Gastrocnemius medialis (tissue), 4 donors: ENCODE results near the gene IL17C. TPM values are rescaled to one million over a fixed set of nuclear protein-coding genes. Genes with fewer than 3 reads are reported as not detected.

Experiments
- ATAC-seq, 2 donors: fragments of 150-250 bp; one replicate each; pipeline ENCODE4 v1.9.1; 2016
- DNase-seq, 2 donors: peaks; one replicate each; pipeline ENCODE4 v3.0.0-alpha.2; 2019
- H3K27ac ChIP-seq, 4 donors: fragments of 200-600 bp; sonication (generic); 1 replicate in 1 of 4; 2 replicates in 3 of 4; pipeline ENCODE4 v1.5.1; 2016 to 2018; ENCODE audit warnings: mild to moderate bottlenecking in 2 of 4, moderate library complexity in 1 of 4
- H3K27me3 ChIP-seq, 3 donors: fragments of 200-600 bp; sonication (generic) in 2 of 3; 1 replicate in 1 of 3; 2 replicates in 2 of 3; pipeline versions ENCODE4 v1.5.1 to v1.6.0; 2016 to 2019; ENCODE audit warnings: mild to moderate bottlenecking in 1 of 3, moderate library complexity in 1 of 3
- H3K36me3 ChIP-seq, 2 donors: fragments of 200-600 bp; sonication (generic) in 1 of 2; one replicate each; pipeline ENCODE4 v1.5.1; 2017 to 2018
- H3K4me1 ChIP-seq, 2 donors: fragments of 200-600 bp; sonication (generic) in 1 of 2; one replicate each; pipeline ENCODE4 v1.5.1; 2016 to 2017; ENCODE audit warnings: mild to moderate bottlenecking in 2 of 2
- H3K4me3 ChIP-seq, 4 donors: fragments of 200-600 bp; sonication (generic) in 3 of 4; 1 replicate in 1 of 4; 2 replicates in 3 of 4; pipeline ENCODE4 v1.5.1; 2016 to 2019; ENCODE audit warnings: mild to moderate bottlenecking in 2 of 4
- H3K9me3 ChIP-seq, 3 donors: fragments of 200-600 bp; sonication (generic) in 2 of 3; 1 replicate in 1 of 3; 2 replicates in 2 of 3; pipeline ENCODE4 v1.5.1; 2016 to 2019
- POLR2A ChIP-seq, 2 donors: fragments of 450-650 bp; IDR thresholded peaks; one replicate each; pipeline ENCODE4 v1.6.1; 2017; ENCODE audit warnings: antibody characterized with exemption in 2 of 2, mild to moderate bottlenecking in 2 of 2, moderate library complexity in 2 of 2
- in situ Hi-C, 4 donors: fragments of 200-750 bp; cut with MboI; loops; one replicate each; pipeline versions ENCODE4 v1.15.0 to v1.8.0; 2017; ENCODE audit warnings: low sequenced_read_pairs in 4 of 4
- intact Hi-C: fragments of 100-400 bp; cut with DNase I; formaldehyde crosslinking; loops from one replicate; pipeline ENCODE4 v1.15.1; 2023; ENCODE audit warnings: low total_unique reads
- total RNA-seq, 4 donors: library from RNA; depleted of rRNA; stranded (reverse); fragments of >200 nt; gene quantifications; one replicate each; pipeline versions ENCODE4 v1.1.0 to v1.2.3, GENCODE V29; 2016
- TF ChIP-seq, protein P1 (sequence below), 5 experiments: fragments of 450-650 bp in 3 of 5; fragments of 200-600 bp in 2 of 5; sonication (generic) in 2 of 5; IDR thresholded peaks in 4 of 5; conservative IDR thresholded peaks in 1 of 5; 1 replicate in 4 of 5; 2 replicates in 1 of 5; pipeline ENCODE4 v1.5.1; 2016 to 2019; ENCODE audit warnings: antibody characterized with exemption in 5 of 5, mild to moderate bottlenecking in 3 of 5, moderate library complexity in 3 of 5

IL17C gene
- total RNA-seq, 4 donors from 2014 or later: not detected

DNA sequence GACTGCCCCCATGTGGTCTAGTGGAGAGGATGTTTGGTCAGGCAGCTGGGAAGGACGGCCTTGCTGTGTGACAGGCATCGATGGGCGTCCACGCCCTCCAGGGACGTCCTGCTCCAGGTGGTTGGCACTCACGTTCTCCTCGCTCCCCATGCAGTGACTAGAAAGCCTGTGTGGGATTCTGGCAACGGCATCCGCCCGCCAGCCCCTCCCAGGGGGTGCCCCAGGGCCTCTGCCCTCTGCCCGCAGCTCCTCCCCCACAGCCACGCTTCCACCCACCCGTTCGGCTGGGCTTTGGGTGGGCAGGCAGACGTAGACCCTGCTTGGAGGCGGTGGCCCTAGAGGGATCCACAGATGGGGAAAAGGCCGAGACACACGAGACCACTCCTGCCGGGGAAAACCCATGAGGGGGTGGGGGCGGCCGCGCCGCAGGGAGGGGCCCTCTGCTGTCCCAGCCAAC lies 4.7 kb upstream of the IL17C start:
- in situ Hi-C loops: no loop called here
- Histone ChIP-seq H3K4me1 (no peaks in the 10 kb centered on the region), H3K27me3 (peaks cover 11 to 14% (median 14%) of the 10 kb centered on the region in 3 donors), H3K36me3 (peaks cover 0 to 36% of the 10 kb centered on the region in 2 donors), H3K27ac (no peak overlapping the region), H3K9me3 (no peaks in the 10 kb centered on the region), H3K4me3 (peak overlapping the region in 1 of 4 donors; percentile 34)
- intact Hi-C loops: no loop called here
- no peak for ATAC-seq
- TF ChIP-seq POLR2A (IDR thresholded peaks at IDR 0.05): no peak
- TF ChIP-seq, protein P1, sequence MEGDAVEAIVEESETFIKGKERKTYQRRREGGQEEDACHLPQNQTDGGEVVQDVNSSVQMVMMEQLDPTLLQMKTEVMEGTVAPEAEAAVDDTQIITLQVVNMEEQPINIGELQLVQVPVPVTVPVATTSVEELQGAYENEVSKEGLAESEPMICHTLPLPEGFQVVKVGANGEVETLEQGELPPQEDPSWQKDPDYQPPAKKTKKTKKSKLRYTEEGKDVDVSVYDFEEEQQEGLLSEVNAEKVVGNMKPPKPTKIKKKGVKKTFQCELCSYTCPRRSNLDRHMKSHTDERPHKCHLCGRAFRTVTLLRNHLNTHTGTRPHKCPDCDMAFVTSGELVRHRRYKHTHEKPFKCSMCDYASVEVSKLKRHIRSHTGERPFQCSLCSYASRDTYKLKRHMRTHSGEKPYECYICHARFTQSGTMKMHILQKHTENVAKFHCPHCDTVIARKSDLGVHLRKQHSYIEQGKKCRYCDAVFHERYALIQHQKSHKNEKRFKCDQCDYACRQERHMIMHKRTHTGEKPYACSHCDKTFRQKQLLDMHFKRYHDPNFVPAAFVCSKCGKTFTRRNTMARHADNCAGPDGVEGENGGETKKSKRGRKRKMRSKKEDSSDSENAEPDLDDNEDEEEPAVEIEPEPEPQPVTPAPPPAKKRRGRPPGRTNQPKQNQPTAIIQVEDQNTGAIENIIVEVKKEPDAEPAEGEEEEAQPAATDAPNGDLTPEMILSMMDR (IDR thresholded peaks at IDR 0.05 in 4 of 5, conservative IDR thresholded peaks at IDR 0.05 in 1 of 5): no peak
- no peak for DNase-seq

DNA sequence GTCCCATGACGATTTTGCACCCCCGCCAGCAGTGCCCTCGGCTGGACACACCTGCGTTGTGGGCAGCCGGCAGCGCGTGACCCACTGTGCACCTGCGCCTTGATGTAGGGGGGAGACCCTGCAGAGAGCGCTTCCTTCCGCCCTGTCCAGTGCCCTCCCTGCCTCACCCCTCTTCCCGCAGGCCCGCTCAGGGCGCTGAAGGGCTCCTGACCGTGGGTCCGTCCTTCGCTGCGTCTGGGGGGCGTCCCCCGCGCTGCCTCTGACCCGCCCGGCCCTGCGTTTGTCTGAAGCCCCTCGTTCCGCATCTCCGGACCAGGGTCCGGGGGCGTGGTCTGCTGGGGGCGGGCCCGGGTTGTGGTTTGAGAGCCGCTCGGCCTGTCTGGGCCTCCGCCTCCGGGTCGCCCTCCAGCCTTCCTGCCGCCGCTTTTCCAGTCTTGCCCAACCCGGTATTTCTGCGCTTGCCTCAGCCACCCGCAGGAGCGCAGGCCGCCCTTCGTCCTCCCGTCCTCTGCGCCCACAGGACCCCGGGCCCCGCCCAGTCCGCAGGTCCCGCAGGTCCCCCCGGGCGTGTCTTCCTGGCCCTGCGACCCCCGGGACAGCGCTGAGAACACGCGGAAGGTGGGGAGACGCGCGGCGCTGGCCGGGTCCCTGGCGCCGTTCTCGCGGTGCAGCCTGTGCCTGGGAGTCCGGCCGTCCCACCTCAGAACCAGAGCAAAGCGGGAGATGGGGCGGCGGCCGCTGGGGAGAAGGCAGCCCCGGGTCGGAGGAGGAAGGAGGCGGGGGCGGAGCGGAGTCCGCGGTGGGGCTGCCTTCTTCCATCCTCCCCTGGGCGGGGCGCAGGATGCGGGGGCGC lies 4.0 kb upstream of the IL17C start:
- no peaks in the 10 kb centered on the region for H3K4me1 ChIP-seq
- TF ChIP-seq POLR2A (IDR thresholded peaks at IDR 0.05): no peak
- TF ChIP-seq, protein P1 (IDR thresholded peaks at IDR 0.05 in 4 of 5, conservative IDR thresholded peaks at IDR 0.05 in 1 of 5): no peak
- intact Hi-C loops (no loop called here), in situ Hi-C loops (no loop called here)
- peaks cover 0 to 32% of the 10 kb centered on the region in 2 donors for H3K36me3 ChIP-seq
- peaks cover 18 to 21% (median 20%) of the 10 kb centered on the region in 3 donors for H3K27me3 ChIP-seq
- H3K4me3 ChIP-seq: peak overlapping the region; percentile 28 to 45 (median 38)
- no peak overlapping the region for H3K27ac ChIP-seq
- H3K9me3 ChIP-seq: no peaks in the 10 kb centered on the region
- no peak for ATAC-seq
- no peak for DNase-seq

DNA sequence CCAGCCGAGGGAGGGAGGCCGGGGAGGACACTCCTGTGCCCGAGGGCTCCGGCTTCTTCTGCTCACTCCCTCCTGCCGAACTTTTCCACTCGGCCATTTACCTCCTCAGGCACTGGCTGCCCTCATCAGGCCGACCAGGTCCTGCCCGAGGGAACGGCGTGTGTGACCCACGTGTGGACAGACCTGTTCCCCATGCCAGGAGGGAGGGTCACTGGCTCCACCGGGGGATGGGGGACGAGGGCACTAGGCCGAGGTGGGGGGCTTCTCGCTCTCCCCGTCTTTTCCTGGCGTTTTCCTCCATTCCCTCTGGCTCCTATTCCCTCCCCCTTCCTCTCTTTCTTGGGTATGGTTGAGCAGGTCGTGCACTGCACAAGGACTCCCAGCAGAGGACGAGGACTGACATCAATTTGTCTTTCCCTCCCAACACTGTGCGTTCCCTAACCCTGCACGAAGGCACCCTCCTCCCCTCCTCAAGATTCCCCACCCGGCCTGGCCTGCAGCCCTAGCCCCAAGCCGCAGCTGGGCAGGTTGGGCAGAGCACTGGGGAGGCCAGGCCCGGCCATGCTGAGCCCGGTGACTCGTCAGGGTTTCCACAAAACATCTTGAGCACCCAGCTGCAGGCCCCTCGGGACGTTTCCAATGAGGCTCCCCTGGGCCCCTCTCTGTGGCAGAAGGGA lies 3.2 kb upstream of the IL17C start:
- in situ Hi-C loops (no loop called here), intact Hi-C loops (no loop called here)
- TF ChIP-seq POLR2A (IDR thresholded peaks at IDR 0.05): no peak
- TF ChIP-seq, protein P1 (IDR thresholded peaks at IDR 0.05 in 4 of 5, conservative IDR thresholded peaks at IDR 0.05 in 1 of 5): no peak
- Histone ChIP-seq H3K27ac (no peak overlapping the region), H3K4me1 (no peaks in the 10 kb centered on the region), H3K9me3 (no peaks in the 10 kb centered on the region), H3K4me3 (peak overlapping the region; percentile 28 to 45 (median 38)), H3K27me3 (peaks cover 24 to 29% (median 28%) of the 10 kb centered on the region in 3 donors), H3K36me3 (peaks cover 0 to 24% of the 10 kb centered on the region in 2 donors)
- DNase-seq (no peak), ATAC-seq (no peak)

DNA sequence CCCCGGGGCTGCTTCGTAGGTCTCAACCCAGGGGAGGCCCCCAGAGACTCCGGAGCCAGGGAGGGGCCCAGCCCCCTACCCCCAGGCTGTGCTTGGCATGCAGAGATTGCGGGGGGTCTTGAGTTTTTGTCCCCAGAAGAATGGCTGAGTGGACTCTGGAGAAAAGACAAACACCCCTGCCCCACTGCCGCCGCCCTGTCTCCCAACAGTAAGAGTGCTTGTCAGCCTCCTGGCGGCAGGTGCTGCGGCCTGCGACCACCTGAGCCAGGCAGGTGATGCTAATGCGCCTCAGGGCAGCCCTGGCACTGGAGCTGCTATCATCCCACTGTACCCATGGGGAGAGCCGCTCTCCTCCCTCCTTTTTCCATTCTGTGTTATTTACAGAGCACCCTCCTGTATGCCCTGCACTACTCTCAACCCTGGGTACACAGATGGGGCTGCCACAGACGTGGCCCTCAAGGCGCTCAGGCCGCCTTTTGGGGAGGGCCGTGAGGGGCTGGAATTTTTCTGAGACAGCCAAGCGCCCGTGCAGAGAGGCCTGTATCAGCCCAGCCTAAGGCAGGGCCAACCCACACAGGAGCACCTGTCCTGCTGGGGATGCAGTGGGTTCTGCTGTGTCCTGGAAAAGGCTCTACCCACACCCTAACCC lies 2.6 kb upstream of the IL17C start:
- intact Hi-C loops (no loop called here), in situ Hi-C loops (no loop called here)
- H3K9me3 ChIP-seq: no peaks in the 10 kb centered on the region
- peaks cover 28 to 35% (median 33%) of the 10 kb centered on the region in 3 donors for H3K27me3 ChIP-seq
- H3K36me3 ChIP-seq: peaks cover 0 to 19% of the 10 kb centered on the region in 2 donors
- TF ChIP-seq POLR2A (IDR thresholded peaks at IDR 0.05): no peak
- TF ChIP-seq, protein P1 (IDR thresholded peaks at IDR 0.05 in 4 of 5, conservative IDR thresholded peaks at IDR 0.05 in 1 of 5): no peak
- DNase-seq: no peak
- no peak overlapping the region for H3K27ac ChIP-seq
- no peaks in the 10 kb centered on the region for H3K4me1 ChIP-seq
- H3K4me3 ChIP-seq: no peak overlapping the region
- ATAC-seq: no peak
